IPS-15b (cell line): ENCODE results near the gene SH3GL1.

Experiments
- H3K27me3 ChIP-seq: one replicate; pipeline ENCODE4 v1.6.1; 2013; ENCODE audit warnings: low read length; ENCODE audit not compliant: control insufficient read depth, insufficient read depth
- H3K36me3 ChIP-seq: one replicate; pipeline ENCODE4 v1.6.1; 2013; ENCODE audit warnings: low read length; ENCODE audit not compliant: control insufficient read depth, insufficient read depth
- H3K4me1 ChIP-seq: one replicate; pipeline ENCODE4 v1.6.1; 2013; ENCODE audit warnings: mild to moderate bottlenecking, low read length; ENCODE audit not compliant: control insufficient read depth, insufficient read depth
- H3K4me3 ChIP-seq: one replicate; pipeline ENCODE4 v1.5.1; 2013; ENCODE audit warnings: low read depth, low read length
- H3K9ac ChIP-seq: one replicate; pipeline ENCODE4 v1.6.1; 2013; ENCODE audit warnings: low read depth, mild to moderate bottlenecking, low read length
- H3K9me3 ChIP-seq: one replicate; pipeline ENCODE4 v1.6.1; 2013; ENCODE audit warnings: mild to moderate bottlenecking, low read length; ENCODE audit not compliant: control insufficient read depth, insufficient read depth

SH3GL1 gene

GRCh38 chr19:4320419-4320818, 79.9 kb downstream of the SH3GL1 start:
- peaks cover 10% of the 10 kb centered on the region for H3K36me3 ChIP-seq
- H3K4me1 ChIP-seq = no peaks in the 10 kb centered on the region
- no peaks in the 10 kb centered on the region for H3K27me3 ChIP-seq

GRCh38 chr19:4319067-4319718, 81.2 kb downstream of the SH3GL1 start:
- H3K9ac ChIP-seq = no peak overlapping the region
- H3K36me3 ChIP-seq = peaks cover 10% of the 10 kb centered on the region
- no peaks in the 10 kb centered on the region for H3K9me3 ChIP-seq
- no peaks in the 10 kb centered on the region for H3K27me3 ChIP-seq
- no peak overlapping the region for H3K4me3 ChIP-seq
- H3K4me1 ChIP-seq = no peaks in the 10 kb centered on the region

More at GRCh38 chr19:4320419-4320818, 79.9 kb downstream of the SH3GL1 start:
- no peaks in the 10 kb centered on the region for H3K9me3 ChIP-seq
- H3K9ac ChIP-seq = no peak overlapping the region
- no peak overlapping the region for H3K4me3 ChIP-seq

- H3K9ac ChIP-seq = no peak overlapping the region
Measured at GRCh38 chr19:4318460-4318859, 81.9 kb downstream of the SH3GL1 start.

GRCh38 chr19:4316956-4317355, 83.4 kb downstream of the SH3GL1 start:
- Histone ChIP-seq H3K9ac (no peak overlapping the region), H3K36me3 (peaks cover 8% of the 10 kb centered on the region), H3K4me1 (no peaks in the 10 kb centered on the region), H3K9me3 (no peaks in the 10 kb centered on the region), H3K4me3 (no peak overlapping the region), H3K27me3 (no peaks in the 10 kb centered on the region)

More at GRCh38 chr19:4318460-4318859, 81.9 kb downstream of the SH3GL1 start:
- peaks cover 8% of the 10 kb centered on the region for H3K36me3 ChIP-seq
- no peaks in the 10 kb centered on the region for H3K27me3 ChIP-seq
- no peak overlapping the region for H3K4me3 ChIP-seq
- H3K9me3 ChIP-seq = no peaks in the 10 kb centered on the region
- H3K4me1 ChIP-seq = no peaks in the 10 kb centered on the region

GRCh38 chr19:4313847-4314490, 86.4 kb downstream of the SH3GL1 start:
- peaks cover 25% of the 10 kb centered on the region for H3K36me3 ChIP-seq
- H3K27me3 ChIP-seq = no peaks in the 10 kb centered on the region
- H3K4me1 ChIP-seq = no peaks in the 10 kb centered on the region
- no peak overlapping the region for H3K9ac ChIP-seq
- H3K4me3 ChIP-seq = no peak overlapping the region
- H3K9me3 ChIP-seq = no peaks in the 10 kb centered on the region
